ENCODE results near the gene TNFRSF12A. TPM values are rescaled to one million over a fixed set of nuclear protein-coding genes. Genes with fewer than 3 reads are reported as not detected.

The TNFRSF12A gene
- total RNA-seq, 1 donor from 2014 or later: 14.3 TPM

- no peak overlapping the region for H3K4me3 ChIP-seq
- Mint-ChIP-seq H3K27me3 (ENCODE audit: insufficient read depth, low read depth) (peaks cover 6% of the 10 kb centered on the region), H3K36me3 (no peaks in the 10 kb centered on the region), H3K9me3 (no peaks in the 10 kb centered on the region), H3K4me3 (no peak overlapping the region), H3K27ac (no peak overlapping the region), H3K4me1 (peaks cover 20% of the 10 kb centered on the region)
- TF ChIP-seq EZH2phosphoT487 (IDR thresholded peaks at IDR 0.05) (no peak), CTCF (IDR thresholded peaks at IDR 0.05) (peak; percentile 91), EZH2 (IDR thresholded peaks at IDR 0.05) (no peak)
- H3K27me3 ChIP-seq: peaks cover 7% of the 10 kb centered on the region
- peaks cover 38% of the 10 kb centered on the region for H3F3A ChIP-seq (ENCODE audit: low read depth)
- H3K9ac ChIP-seq: no peak overlapping the region
- no peaks in the 10 kb centered on the region for H3K9me3 ChIP-seq (ENCODE audit: low read depth)
- peak; percentile 91 for DNase-seq (ENCODE audit: low spot score)
- H3K79me2 ChIP-seq (ENCODE audit: low read depth): peaks cover 13% of the 10 kb centered on the region
- H3K4me2 ChIP-seq: peak overlapping the region; percentile 43
- peaks cover 5% of the 10 kb centered on the region for H4K20me1 ChIP-seq (ENCODE audit: low read depth)
- H3K27ac ChIP-seq: no peak overlapping the region
- no peak overlapping the region for H2AFZ ChIP-seq (replicated peaks)
- H3K4me1 ChIP-seq: peaks cover 28% of the 10 kb centered on the region
- no peaks in the 10 kb centered on the region for H3K36me3 ChIP-seq
Measured at GRCh38 chr16:2983706-2984136, 36.4 kb upstream of the TNFRSF12A start.

- peaks cover 20% of the 10 kb centered on the region for H3K4me1 Mint-ChIP-seq
- Histone ChIP-seq H3K4me1 (peaks cover 25% of the 10 kb centered on the region), H3K9me3 (ENCODE audit: low read depth) (no peaks in the 10 kb centered on the region), H4K20me1 (ENCODE audit: low read depth) (no peaks in the 10 kb centered on the region), H3K27ac (no peak overlapping the region), H3F3A (ENCODE audit: low read depth) (peaks cover 38% of the 10 kb centered on the region), H2AFZ (replicated peaks) (no peak overlapping the region), H3K9ac (no peak overlapping the region), H3K4me2 (no peak overlapping the region), H3K27me3 (peaks cover 7% of the 10 kb centered on the region), H3K79me2 (ENCODE audit: low read depth) (no peaks in the 10 kb centered on the region), H3K36me3 (no peaks in the 10 kb centered on the region), H3K4me3 (no peak overlapping the region)
- no peak overlapping the region for H3K4me3 Mint-ChIP-seq
- peaks cover 6% of the 10 kb centered on the region for H3K27me3 Mint-ChIP-seq (ENCODE audit: insufficient read depth, low read depth)
- no peak for DNase-seq (ENCODE audit: low spot score)
- no peaks in the 10 kb centered on the region for H3K9me3 Mint-ChIP-seq
- no peak overlapping the region for H3K27ac Mint-ChIP-seq
- TF ChIP-seq CTCF (IDR thresholded peaks at IDR 0.05) (no peak), EZH2phosphoT487 (IDR thresholded peaks at IDR 0.05) (no peak), EZH2 (IDR thresholded peaks at IDR 0.05) (no peak)
- no peaks in the 10 kb centered on the region for H3K36me3 Mint-ChIP-seq
Measured at GRCh38 chr16:2985462-2985861, 34.7 kb upstream of the TNFRSF12A start.

- Mint-ChIP-seq H3K36me3 (no peaks in the 10 kb centered on the region), H3K4me1 (peaks cover 18% of the 10 kb centered on the region), H3K9me3 (no peaks in the 10 kb centered on the region), H3K27me3 (ENCODE audit: insufficient read depth, low read depth) (peaks cover 6% of the 10 kb centered on the region), H3K27ac (no peak overlapping the region), H3K4me3 (no peak overlapping the region)
- no peaks in the 10 kb centered on the region for H3K36me3 ChIP-seq
- no peak overlapping the region for H3K9ac ChIP-seq
- peaks cover 7% of the 10 kb centered on the region for H3K27me3 ChIP-seq
- no peak overlapping the region for H3K27ac ChIP-seq
- no peak overlapping the region for H3K4me3 ChIP-seq
- no peaks in the 10 kb centered on the region for H3K79me2 ChIP-seq (ENCODE audit: low read depth)
- no peak for DNase-seq (ENCODE audit: low spot score)
- H3K9me3 ChIP-seq (ENCODE audit: low read depth): no peaks in the 10 kb centered on the region
- peaks cover 22% of the 10 kb centered on the region for H3K4me1 ChIP-seq
- H4K20me1 ChIP-seq (ENCODE audit: low read depth): no peaks in the 10 kb centered on the region
- peaks cover 33% of the 10 kb centered on the region for H3F3A ChIP-seq (ENCODE audit: low read depth)
- no peak overlapping the region for H3K4me2 ChIP-seq
- no peak overlapping the region for H2AFZ ChIP-seq (replicated peaks)
- TF ChIP-seq CTCF (IDR thresholded peaks at IDR 0.05) (no peak), EZH2 (IDR thresholded peaks at IDR 0.05) (no peak), EZH2phosphoT487 (IDR thresholded peaks at IDR 0.05) (no peak)
Measured at GRCh38 chr16:2985893-2986355, 34.2 kb upstream of the TNFRSF12A start.
